Activated naive CD8-positive, alpha-beta T cell treated with anti-CD3 and anti-CD28 coated beads, Interleukin-2, amount 10 ng/mL, durations not matched to agents 7 days and 5 days (primary cell): ENCODE data around the gene MAST1. TPM values are rescaled to one million over a fixed set of nuclear protein-coding genes. Genes with fewer than 3 reads are reported as not detected.

Experiments used
- ATAC-seq: fragments of 150-1000 bp; cut with Tn5 transposase; one replicate; pipeline ENCODE4 v1.10.0; 2021; ENCODE audit warnings: low read depth, moderate library complexity
- POLR2A ChIA-PET: fragments of 350-600 bp; sonication (Branson Sonifier 250); formaldehyde crosslinking; loops from one replicate; lab custom pipeline; 2021; ENCODE audit warnings: antibody characterized with exemption; lab: Charles Lee
- DNase-seq: peaks from one replicate; pipeline ENCODE4 v3.0.0; 2021
- H3K27ac Mint-ChIP-seq: one replicate; pipeline ENCODE4 v1.8.0; 2022; ENCODE audit warnings: mild to moderate bottlenecking, mixed read lengths
- H3K27me3 Mint-ChIP-seq: one replicate; pipeline ENCODE4 v1.8.0; 2022; ENCODE audit warnings: mild to moderate bottlenecking, moderate library complexity, mixed read lengths
- H3K36me3 Mint-ChIP-seq: one replicate; pipeline ENCODE4 v1.8.0; 2021; ENCODE audit warnings: mild to moderate bottlenecking, mixed read lengths
- H3K4me1 Mint-ChIP-seq: one replicate; pipeline ENCODE4 v1.8.0; 2021; ENCODE audit warnings: mixed read lengths
- H3K4me3 Mint-ChIP-seq: one replicate; pipeline ENCODE4 v1.8.0; 2022; ENCODE audit warnings: mild to moderate bottlenecking, moderate library complexity, mixed read lengths
- H3K9me3 Mint-ChIP-seq: one replicate; pipeline ENCODE4 v1.8.0; 2021; ENCODE audit warnings: mixed read lengths
- total RNA-seq, 2 experiments: library from RNA; stranded (reverse); gene quantifications; one replicate each; pipeline ENCODE4 v1.2.3, GENCODE V29; 2021

MAST1 gene
- 1 to 10 TPM; 1.8 to 2.6 TPM for total RNA-seq

- Mint-ChIP-seq H3K27ac (peak within 1 kb of the TSS; percentile 43), H3K9me3 (no peaks in the 10 kb centered on the region), H3K27me3 (peaks cover 78% of the 10 kb centered on the region), H3K4me3 (peak within 1 kb of the TSS; percentile 74), H3K36me3 (no peaks in the 10 kb centered on the region), H3K4me1 (peaks cover 20% of the 10 kb centered on the region)
- DNase-seq: peak; percentile 82
- POLR2A ChIA-PET: no interaction called here
- ATAC-seq: peak; percentile 73
Observed at GRCh38 chr19:12838182-12838885, at the start of gene MAST1. Gene MAST1, plus strand, starts transcription at chr19:12838515. Its CDS starts 58 bp downstream, at chr19:12838573.

- POLR2A ChIA-PET: interaction anchor here (3.4 kb wide), 1 partner anchor 11 kb away, joined by 31 read pairs; no protein-coding TSS in a partner anchor
- ATAC-seq (no peak), DNase-seq (no peak)
- no peaks in the 10 kb centered on the region for H3K9me3 Mint-ChIP-seq
- H3K4me1 Mint-ChIP-seq: peaks cover 19% of the 10 kb centered on the region
- H3K4me3 Mint-ChIP-seq: peak overlapping the region; percentile 92
- peak overlapping the region; percentile 92 for H3K27ac Mint-ChIP-seq
- H3K27me3 Mint-ChIP-seq: no peaks in the 10 kb centered on the region
- H3K36me3 Mint-ChIP-seq: peaks cover 1% of the 10 kb centered on the region
Observed at GRCh38 chr19:12788682-12789097, 49.6 kb upstream of the MAST1 start.

GRCh38 chr19:12789098-12789903 is 49.0 kb upstream of the MAST1 start:
- Mint-ChIP-seq H3K9me3 (no peaks in the 10 kb centered on the region), H3K4me3 (peak overlapping the region; percentile 94), H3K36me3 (peaks cover 1% of the 10 kb centered on the region), H3K27me3 (no peaks in the 10 kb centered on the region), H3K4me1 (peaks cover 22% of the 10 kb centered on the region), H3K27ac (peak overlapping the region; percentile 92)
- DNase-seq (no peak), ATAC-seq (no peak)
- POLR2A ChIA-PET: interaction anchor here (3.4 kb wide), 1 partner anchor 12 kb away, joined by 31 read pairs; no protein-coding TSS in a partner anchor

GRCh38 chr19:12789904-12790619 is 48.3 kb upstream of the MAST1 start:
- POLR2A ChIA-PET: interaction anchor here (0.6 to 9.6 kb wide), 5 partner anchors 10 to 91 kb away, joined by 4 to 361 read pairs (median 30); partner anchors contain the start of genes PRDX2 and THSD8
- peak; percentile 51 for ATAC-seq
- DNase-seq: peak; percentile 98
- Mint-ChIP-seq H3K27me3 (no peaks in the 10 kb centered on the region), H3K4me1 (peaks cover 28% of the 10 kb centered on the region), H3K36me3 (peaks cover 1% of the 10 kb centered on the region), H3K9me3 (no peaks in the 10 kb centered on the region), H3K27ac (peak overlapping the region; percentile 95), H3K4me3 (peak overlapping the region; percentile 94)

- H3K4me1 Mint-ChIP-seq: peaks cover 30% of the 10 kb centered on the region
- H3K27ac Mint-ChIP-seq: peak overlapping the region; percentile 95
- H3K36me3 Mint-ChIP-seq: peaks cover 1% of the 10 kb centered on the region
- DNase-seq: no peak
- peak overlapping the region; percentile 94 for H3K4me3 Mint-ChIP-seq
- no peak for ATAC-seq
- POLR2A ChIA-PET: interaction anchor here (0.5 to 9.6 kb wide), 19 partner anchors 11 to 628 kb away, joined by 3 to 361 read pairs (median 10); partner anchors contain the start of genes DHPS, GCDH, GET3 and PRDX2
- no peaks in the 10 kb centered on the region for H3K9me3 Mint-ChIP-seq
- no peaks in the 10 kb centered on the region for H3K27me3 Mint-ChIP-seq
Observed at GRCh38 chr19:12790628-12791344, 47.5 kb upstream of the MAST1 start.

- peaks cover 37% of the 10 kb centered on the region for H3K4me1 Mint-ChIP-seq
- peak within 1 kb of the TSS; percentile 96 for H3K27ac Mint-ChIP-seq
Observed at GRCh38 chr19:12791345-12792050, 46.8 kb upstream of the MAST1 start, which contains the start of gene JUNB. Gene JUNB, plus strand, starts transcription at chr19:12791486. Its CDS starts 286 bp downstream, at chr19:12791772.

GRCh38 chr19:12792051-12792852 is 46.1 kb upstream of the MAST1 start:
- no peaks in the 10 kb centered on the region for H3K27me3 Mint-ChIP-seq
- POLR2A ChIA-PET: interaction anchor here (0.6 to 9.6 kb wide), 23 partner anchors 9 to 630 kb away, joined by 3 to 361 read pairs (median 6); partner anchors contain the start of genes DHPS, GCDH, GET3 and PRDX2
- DNase-seq: peak; percentile 86
- no peaks in the 10 kb centered on the region for H3K9me3 Mint-ChIP-seq
- peak overlapping the region; percentile 96 for H3K27ac Mint-ChIP-seq
- peaks cover 1% of the 10 kb centered on the region for H3K36me3 Mint-ChIP-seq
- H3K4me3 Mint-ChIP-seq: peak overlapping the region; percentile 94
- peaks cover 37% of the 10 kb centered on the region for H3K4me1 Mint-ChIP-seq
- peak; percentile 2 for ATAC-seq

More at GRCh38 chr19:12791345-12792050, 46.8 kb upstream of the MAST1 start, which contains the start of gene JUNB:
- DNase-seq: peak; percentile 97
- H3K9me3 Mint-ChIP-seq: no peaks in the 10 kb centered on the region
- POLR2A ChIA-PET: interaction anchor here (0.5 to 9.6 kb wide), 23 partner anchors 10 to 629 kb away, joined by 3 to 361 read pairs (median 6); partner anchors contain the start of genes DHPS, GCDH, GET3 and PRDX2
- ATAC-seq: peak; percentile 42
- peaks cover 1% of the 10 kb centered on the region for H3K36me3 Mint-ChIP-seq
- H3K27me3 Mint-ChIP-seq: no peaks in the 10 kb centered on the region
- H3K4me3 Mint-ChIP-seq: peak within 1 kb of the TSS; percentile 94

- H3K4me3 Mint-ChIP-seq: peak overlapping the region; percentile 94
- H3K27me3 Mint-ChIP-seq: no peaks in the 10 kb centered on the region
- no peak for ATAC-seq
- H3K9me3 Mint-ChIP-seq: no peaks in the 10 kb centered on the region
- H3K36me3 Mint-ChIP-seq: peaks cover 1% of the 10 kb centered on the region
- DNase-seq: no peak
- H3K4me1 Mint-ChIP-seq: peaks cover 37% of the 10 kb centered on the region
- POLR2A ChIA-PET: interaction anchor here (0.6 to 9.6 kb wide), 21 partner anchors 8 to 566 kb away, joined by 3 to 361 read pairs (median 7); partner anchors contain the start of genes DHPS, GET3, PRDX2 and RNASEH2A
- peak overlapping the region; percentile 96 for H3K27ac Mint-ChIP-seq
Observed at GRCh38 chr19:12792853-12793289, 45.4 kb upstream of the MAST1 start.

- peak overlapping the region; percentile 94 for H3K4me3 Mint-ChIP-seq
- ATAC-seq (peak; percentile 28), DNase-seq (peak; percentile 97)
- peak overlapping the region; percentile 96 for H3K27ac Mint-ChIP-seq
- POLR2A ChIA-PET: interaction anchor here (0.6 to 9.6 kb wide), 16 partner anchors 8 to 172 kb away, joined by 3 to 361 read pairs (median 12); partner anchors contain the start of genes DHPS, GET3, PRDX2 and RNASEH2A
- peaks cover 1% of the 10 kb centered on the region for H3K36me3 Mint-ChIP-seq
- H3K9me3 Mint-ChIP-seq: no peaks in the 10 kb centered on the region
- H3K27me3 Mint-ChIP-seq: no peaks in the 10 kb centered on the region
- peaks cover 35% of the 10 kb centered on the region for H3K4me1 Mint-ChIP-seq
Observed at GRCh38 chr19:12793290-12794195, 44.8 kb upstream of the MAST1 start.
